Anterior cingulate cortex (tissue), 58 donors: Measurements from ENCODE around the gene GABRD.

Experiments
- DNase-seq, 58 donors: peaks; one replicate each; lab custom pipeline; 2025; lab: John Stamatoyannopoulos, UW

GABRD gene

GRCh38 chr1:1982379-1983232 lies 36.5 kb upstream of the GABRD start:
- peak in 5 of 58 donors; percentile 14 to 61 (median 42) for DNase-seq

DNA sequence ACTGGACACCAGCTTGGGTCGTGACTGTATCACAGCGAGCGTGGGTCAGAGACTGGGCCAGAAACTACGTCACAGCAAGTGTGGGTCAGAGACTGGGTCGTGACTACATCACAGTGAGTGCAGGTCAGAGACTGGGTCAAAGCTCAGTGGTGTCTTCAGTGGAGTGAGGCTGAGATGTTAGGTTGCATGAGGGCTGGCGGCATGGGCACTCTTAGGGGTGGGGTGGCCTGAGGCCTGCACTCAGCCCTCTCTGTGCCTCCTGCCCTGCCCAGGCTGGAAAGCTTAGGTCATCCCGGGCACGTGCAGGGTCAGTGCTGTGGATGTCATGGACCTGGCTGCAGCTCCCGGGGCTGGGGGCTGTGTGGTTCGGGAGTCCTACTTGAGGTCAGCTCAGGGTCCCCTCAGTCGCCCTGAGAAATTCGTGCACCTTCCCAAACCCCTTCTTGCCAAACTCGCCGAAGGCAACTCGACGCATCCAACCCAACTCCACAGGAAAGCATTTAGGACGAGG lies 34.5 kb upstream of the GABRD start:
- no peak for DNase-seq

- no peak for DNase-seq
Observed at GRCh38 chr1:1985375-1986050, 33.6 kb upstream of the GABRD start.

GRCh38 chr1:1986451-1987141 lies 32.5 kb upstream of the GABRD start:
- no peak for DNase-seq

- no peak for DNase-seq
Observed at GRCh38 chr1:1987142-1987510, 32.0 kb upstream of the GABRD start.

DNA sequence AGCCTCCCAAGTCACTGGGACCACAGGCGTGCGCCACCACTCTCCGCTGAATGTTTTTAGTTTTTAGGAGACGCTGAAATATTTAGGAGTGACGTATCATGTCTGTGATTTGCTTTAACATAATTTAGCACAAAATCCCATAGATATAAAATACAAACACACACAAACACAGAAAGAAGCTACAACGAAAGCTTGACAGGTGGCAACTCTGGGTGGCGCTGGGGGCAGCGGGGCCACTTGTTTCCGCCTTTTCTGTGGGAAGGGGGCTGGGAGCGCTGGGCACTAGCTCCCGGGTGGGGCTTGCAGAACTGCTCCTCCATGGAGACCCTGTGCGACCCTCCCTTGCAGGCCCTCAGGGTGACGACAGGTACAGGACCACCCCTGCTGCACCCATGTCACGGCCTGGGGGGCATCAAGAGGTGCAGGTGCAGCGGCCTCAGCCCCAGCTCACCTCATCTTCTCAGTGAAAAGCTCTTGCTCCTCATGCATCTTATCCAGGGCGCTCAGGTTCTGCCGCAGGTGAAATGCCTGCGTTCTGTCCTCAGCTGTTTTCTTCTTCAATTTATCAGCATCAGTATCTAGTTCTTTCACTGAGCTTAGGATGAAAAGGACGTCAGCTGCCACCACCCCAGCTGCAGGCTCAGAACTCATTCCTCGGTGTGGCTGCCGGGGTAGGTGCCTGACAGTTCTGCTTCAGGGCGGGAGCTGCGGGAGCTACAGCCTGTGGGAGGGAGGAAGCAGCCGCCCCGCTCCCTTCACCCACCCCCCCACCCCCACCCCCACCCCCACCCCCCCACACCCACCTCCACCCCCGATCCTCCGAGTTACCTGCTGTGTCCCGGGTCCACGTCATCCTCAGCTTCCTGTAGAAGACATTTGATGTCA lies 30.8 kb upstream of the GABRD start:
- no peak for DNase-seq

- DNase-seq, result peak in 2 of 58 donors; percentile 14 to 49
Observed at GRCh38 chr1:1989102-1989542, 30.0 kb upstream of the GABRD start.

DNA sequence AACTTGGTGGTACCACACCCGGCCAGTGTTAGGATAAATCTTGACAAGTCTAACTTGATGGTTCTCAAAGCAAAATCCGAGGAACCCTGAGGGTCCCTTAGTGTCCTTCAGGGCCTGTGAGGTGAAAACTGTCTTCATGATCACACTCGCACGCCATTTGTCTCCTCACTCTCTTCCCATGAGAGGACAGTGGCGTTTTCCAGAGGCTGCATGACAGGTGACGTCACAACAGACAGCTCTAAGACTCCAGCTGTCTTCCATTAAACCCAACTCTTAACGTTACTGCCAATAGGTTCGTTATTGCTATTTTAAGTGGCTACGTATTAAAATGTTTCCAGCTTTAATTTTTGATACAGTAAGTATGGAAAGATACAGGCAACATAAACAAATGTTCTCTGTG lies 29.4 kb upstream of the GABRD start:
- no peak for DNase-seq

DNA sequence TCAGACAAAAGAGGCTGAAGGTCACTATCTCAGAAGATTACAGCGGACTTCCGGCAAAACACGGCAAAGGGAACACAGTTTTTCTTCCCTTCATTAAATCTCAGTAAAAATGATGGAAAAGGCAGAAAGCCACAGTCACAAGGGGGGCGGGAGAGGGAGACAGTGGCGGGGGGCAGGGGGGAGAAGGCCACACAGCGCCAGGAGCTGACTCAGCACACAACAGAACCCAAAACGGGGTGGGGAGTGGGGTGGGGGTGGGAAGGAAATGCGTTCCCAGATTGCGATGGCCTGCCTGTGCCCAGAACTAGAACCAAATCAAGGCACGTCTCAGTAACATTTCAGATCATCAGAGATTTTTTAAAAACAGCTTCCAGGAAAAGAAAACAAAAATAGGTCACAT lies 28.9 kb upstream of the GABRD start:
- peak in 6 of 58 donors; percentile 8 to 33 (median 24) for DNase-seq

DNA sequence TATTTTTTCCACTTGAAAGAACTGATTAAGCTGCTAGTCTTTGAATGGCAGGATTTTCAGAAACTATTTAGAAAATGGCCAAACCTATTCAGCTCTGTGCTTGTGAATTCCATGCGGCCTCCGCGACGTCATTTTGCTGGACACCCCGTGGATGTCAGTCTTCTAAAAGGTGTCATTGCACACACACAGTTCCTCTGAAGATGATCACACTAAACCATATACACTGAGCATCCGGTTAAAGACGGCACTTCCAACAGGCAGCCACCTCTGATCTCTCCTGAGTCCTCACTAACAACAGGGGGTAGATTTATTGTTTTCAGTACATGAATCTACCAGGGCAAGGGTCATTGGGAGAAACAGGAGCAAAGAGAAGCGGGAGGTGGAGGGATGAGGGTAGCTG lies 24.6 kb upstream of the GABRD start:
- DNase-seq, result no peak

GRCh38 chr1:1996207-1996651 lies 22.9 kb upstream of the GABRD start:
- peak in 2 of 58 donors; percentile 7 to 32 for DNase-seq

GRCh38 chr1:1997576-1997975 lies 21.6 kb upstream of the GABRD start:
- no peak for DNase-seq

GRCh38 chr1:2000432-2000831 lies 18.7 kb upstream of the GABRD start:
- no peak for DNase-seq

DNA sequence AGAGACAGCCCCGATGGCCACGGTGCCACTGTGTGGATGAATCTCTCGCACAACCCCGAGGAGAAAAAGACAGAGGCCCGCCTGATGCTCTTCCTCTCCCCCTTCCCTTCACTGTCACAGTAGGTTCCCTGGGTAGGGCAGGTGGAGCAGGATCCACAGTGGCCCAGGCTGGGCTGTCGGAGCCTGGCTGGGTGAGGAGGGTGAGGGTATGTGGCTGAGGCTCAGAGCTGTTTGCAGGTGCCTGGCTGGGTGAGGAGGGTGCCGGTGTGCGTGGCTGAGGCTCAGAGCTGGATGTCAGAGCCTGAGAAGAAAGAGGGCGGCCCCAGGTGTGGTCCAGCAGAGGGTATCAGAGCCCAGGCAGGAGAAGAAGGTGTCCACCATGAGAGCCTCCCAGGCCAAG lies 18.3 kb upstream of the GABRD start:
- DNase-seq, result no peak

- DNase-seq, result no peak
Observed at GRCh38 chr1:2001773-2002411, 17.3 kb upstream of the GABRD start.

- DNase-seq, result peak in 39 of 58 donors; percentile 13 to 78 (median 32)
Observed at GRCh38 chr1:2003541-2004131, 15.5 kb upstream of the GABRD start, which contains the start of gene CFAP74. CFAP74 (minus strand) TSS chr1:2003786; CDS start chr1:1990956, 12,830 bp downstream.

- no peak for DNase-seq
Observed at GRCh38 chr1:2004856-2005255, 14.3 kb upstream of the GABRD start.

GRCh38 chr1:2009101-2010053 lies 9.8 kb upstream of the GABRD start:
- no peak for DNase-seq
